ENCODE measurements around the gene FNIP2.

DNA sequence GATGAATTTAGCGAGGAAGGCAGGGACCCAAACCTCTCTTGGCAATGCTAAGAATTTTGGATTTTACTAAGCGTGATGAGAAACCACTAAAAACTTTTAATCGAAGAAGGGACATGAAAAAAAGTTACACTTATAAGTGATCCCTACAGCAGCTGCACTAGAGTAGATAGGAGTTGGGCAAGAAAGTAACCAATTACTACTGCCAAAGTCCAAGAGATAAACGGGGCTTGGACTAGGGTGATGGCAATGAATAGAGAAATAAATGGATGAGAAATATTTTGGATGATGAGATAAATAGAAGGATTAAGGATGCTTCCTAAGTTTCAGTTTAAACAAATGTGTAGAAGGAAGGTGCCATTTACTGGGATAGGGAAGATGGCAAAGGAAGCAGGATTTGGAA, 6.3 kb upstream of the FNIP2 start:
- TF ChIP-seq, protein P1, sequence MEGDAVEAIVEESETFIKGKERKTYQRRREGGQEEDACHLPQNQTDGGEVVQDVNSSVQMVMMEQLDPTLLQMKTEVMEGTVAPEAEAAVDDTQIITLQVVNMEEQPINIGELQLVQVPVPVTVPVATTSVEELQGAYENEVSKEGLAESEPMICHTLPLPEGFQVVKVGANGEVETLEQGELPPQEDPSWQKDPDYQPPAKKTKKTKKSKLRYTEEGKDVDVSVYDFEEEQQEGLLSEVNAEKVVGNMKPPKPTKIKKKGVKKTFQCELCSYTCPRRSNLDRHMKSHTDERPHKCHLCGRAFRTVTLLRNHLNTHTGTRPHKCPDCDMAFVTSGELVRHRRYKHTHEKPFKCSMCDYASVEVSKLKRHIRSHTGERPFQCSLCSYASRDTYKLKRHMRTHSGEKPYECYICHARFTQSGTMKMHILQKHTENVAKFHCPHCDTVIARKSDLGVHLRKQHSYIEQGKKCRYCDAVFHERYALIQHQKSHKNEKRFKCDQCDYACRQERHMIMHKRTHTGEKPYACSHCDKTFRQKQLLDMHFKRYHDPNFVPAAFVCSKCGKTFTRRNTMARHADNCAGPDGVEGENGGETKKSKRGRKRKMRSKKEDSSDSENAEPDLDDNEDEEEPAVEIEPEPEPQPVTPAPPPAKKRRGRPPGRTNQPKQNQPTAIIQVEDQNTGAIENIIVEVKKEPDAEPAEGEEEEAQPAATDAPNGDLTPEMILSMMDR (conservative IDR thresholded peaks at IDR 0.05; ENCODE audit: low read depth, low read length): no peak
- TF ChIP-seq EZH2phosphoT487 (IDR thresholded peaks at IDR 0.05; ENCODE audit: borderline replicate concordance, low read length): no peak

Measured in PC-3 (cell line).